Psoas muscle (tissue), 8 donors: ENCODE measurements around the gene CAMTA1. TPM values are rescaled to one million over a fixed set of nuclear protein-coding genes. Genes with fewer than 3 reads are reported as not detected.

Experiments
- ATAC-seq, 4 donors: fragments of 200-7000 bp; cut with Tn5 transposase; one replicate each; pipeline ENCODE4 v1.9.1; 2020; ENCODE audit warnings: moderate library complexity in 3 of 4, mild to moderate bottlenecking in 2 of 4
- DNase-seq, 2 donors: peaks; one replicate each; pipeline ENCODE4 v3.0.0-alpha.2; 2020
- H3K27ac ChIP-seq: fragments of 200-600 bp; one replicate; pipeline ENCODE4 v1.8.0; 2022
- H3K27me3 ChIP-seq, 3 donors: fragments of 200-600 bp in 1 of 3; one replicate each; pipeline versions ENCODE4 v1.6.1 to v1.8.0; 2013 to 2022; ENCODE audit warnings: low read length in 2 of 3, mild to moderate bottlenecking in 2 of 3, moderate library complexity in 1 of 3; ENCODE audit not compliant: insufficient read depth in 3 of 3
- H3K36me3 ChIP-seq, 2 donors: fragments of 200-600 bp in 1 of 2; one replicate each; pipeline versions ENCODE4 v1.6.1 to v1.8.0; 2013 to 2022; ENCODE audit warnings: low read depth in 1 of 2, mild to moderate bottlenecking in 1 of 2, moderate library complexity in 1 of 2; ENCODE audit not compliant: insufficient read depth in 1 of 2
- H3K4me1 ChIP-seq: fragments of 200-600 bp; one replicate; pipeline ENCODE4 v1.8.0; 2022
- H3K4me3 ChIP-seq: fragments of 200-600 bp; one replicate; pipeline ENCODE4 v1.8.0; 2022; ENCODE audit warnings: mild to moderate bottlenecking
- H3K9me3 ChIP-seq: fragments of 200-600 bp; one replicate; pipeline ENCODE4 v1.8.0; 2022
- CTCF ChIP-seq: fragments of 200-600 bp; IDR thresholded peaks from one replicate; pipeline ENCODE4 v1.8.0; 2022; ENCODE audit warnings: antibody characterized with exemption
- WGBS, 3 donors: extraction: QIAGEN DNeasy Blood & Tissue Kit; methylation state at CpG; one replicate each; pipeline versions ENCODE4 v1.1.6 to v1.1.7; 2013; 5-methylcytosine and 5-hydroxymethylcytosine counted together
- intact Hi-C, 2 donors: fragments of 100-400 bp; cut with DNase I; formaldehyde crosslinking; loops; one replicate each; pipeline versions ENCODE4 v1.11.0 to v1.14.2; 2022
- polyA plus RNA-seq, 3 donors: library from polyadenylated mRNA; stranded (reverse); fragments of 200-250 nt; gene quantifications; one replicate each; pipeline ENCODE4 v1.2.3, GENCODE V29; 2013
- total RNA-seq, 4 donors: library from RNA; stranded (reverse); fragmentation: NEBNext Ultra II Directional in 2 of 4; extraction: Animal tissue kit (Norgen Biotek cat#: 25700) in 2 of 4; gene quantifications; one replicate each; pipeline versions ENCODE4 v1.2.1 to v1.2.4, GENCODE V29; 2021 to 2023
- donor health status: healthy with polysubstance abuse.
- donor health status: DM: no; HTN: no; CAD: no; lungs with moderate emphysema.
- donor health status: Bipolar disorder and iron deficiency.
- donor health status: healthy.
- donor health status: DM: yes; HTN: yes; CAD: no.
- donor health status: DM: no; HTN: no; CAD: no.
- donor health status: DM: no; HTN: no; CAD: no.
- donor health status: DM: yes; HTN: yes; CAD: no.

CAMTA1 gene
- total and polyA plus RNA-seq, 7 donors = 64.6 to 206 (median 76.5) TPM

GRCh38 chr1:6961289-6961688 lies 176.0 kb downstream of the CAMTA1 start:
- ATAC-seq (no peak), DNase-seq (no peak)
- WGBS, 3 donors = 90 to 95% (median 90%) methylated on average over 13 of the region's 13 CpGs
- Histone ChIP-seq H3K9me3 (no peaks in the 10 kb centered on the region), H3K27ac (peak overlapping the region; percentile 25), H3K36me3 (no peaks in the 10 kb centered on the region), H3K4me1 (peaks cover 24% of the 10 kb centered on the region), H3K4me3 (no peak overlapping the region), H3K27me3 (no peaks in the 10 kb centered on the region)
- TF ChIP-seq CTCF = no peak
- intact Hi-C loops = no loop called here

GRCh38 chr1:6961905-6962477 lies 176.7 kb downstream of the CAMTA1 start:
- no peak for DNase-seq
- H3K4me3 ChIP-seq = peak overlapping the region; percentile 39
- H3K4me1 ChIP-seq = peaks cover 24% of the 10 kb centered on the region

GRCh38 chr1:6962478-6962995 lies 177.3 kb downstream of the CAMTA1 start:
- intact Hi-C loops = no loop called here
- no peak for TF ChIP-seq CTCF
- H3K4me1 ChIP-seq = peaks cover 24% of the 10 kb centered on the region
- peak; percentile 14 to 53 (median 42) for ATAC-seq
- no peaks in the 10 kb centered on the region for H3K27me3 ChIP-seq
- no peaks in the 10 kb centered on the region for H3K9me3 ChIP-seq
- H3K4me3 ChIP-seq = no peak overlapping the region
- no peaks in the 10 kb centered on the region for H3K36me3 ChIP-seq
- H3K27ac ChIP-seq = no peak overlapping the region
- peak; percentile 49 to 73 for DNase-seq
- WGBS, 3 donors = 4 to 6% (median 5%) methylated on average over 12 to 14 of the region's 14 CpGs

More at GRCh38 chr1:6961905-6962477, 176.7 kb downstream of the CAMTA1 start:
- ATAC-seq = peak in 2 of 4 donors; percentile 26 to 48
- 25 to 41% (median 31%) methylated on average over 25 to 31 of the region's 31 CpGs for WGBS, 3 donors
- Histone ChIP-seq H3K9me3 (no peaks in the 10 kb centered on the region), H3K36me3 (no peaks in the 10 kb centered on the region), H3K27ac (peak overlapping the region; percentile 23), H3K27me3 (no peaks in the 10 kb centered on the region)
- no peak for TF ChIP-seq CTCF
- intact Hi-C loops = no loop called here

GRCh38 chr1:6962996-6963911 lies 178.0 kb downstream of the CAMTA1 start:
- ATAC-seq (peak; percentile 33 to 64 (median 54)), DNase-seq (peak; percentile 59 to 82)
- Histone ChIP-seq H3K27ac (peak overlapping the region; percentile 7), H3K9me3 (no peaks in the 10 kb centered on the region), H3K4me3 (peak overlapping the region; percentile 51), H3K27me3 (no peaks in the 10 kb centered on the region), H3K36me3 (no peaks in the 10 kb centered on the region), H3K4me1 (peaks cover 24% of the 10 kb centered on the region)
- TF ChIP-seq CTCF = no peak
- WGBS, 3 donors = 22 to 26% (median 23%) methylated on average over 36 to 41 of the region's 41 CpGs
- intact Hi-C loops = no loop called here
